Loucy (cell line): Measurements from ENCODE around the gene ADCY4.

ENCODE experiments used
- CTCF ChIP-seq: fragments of 200-600 bp; sonication (generic); conservative IDR thresholded peaks from 2 replicates; pipeline ENCODE4 v1.5.1; 2014; ENCODE audit warnings: mild to moderate bottlenecking, antibody characterized with exemption, low read length
- EZH2phosphoT487 ChIP-seq: fragments of 200-600 bp; IDR thresholded peaks from 2 replicates; pipeline ENCODE4 v1.6.1; 2018; ENCODE audit warnings: antibody characterized with exemption, mild to moderate bottlenecking, moderate library complexity, borderline replicate concordance

DNA sequence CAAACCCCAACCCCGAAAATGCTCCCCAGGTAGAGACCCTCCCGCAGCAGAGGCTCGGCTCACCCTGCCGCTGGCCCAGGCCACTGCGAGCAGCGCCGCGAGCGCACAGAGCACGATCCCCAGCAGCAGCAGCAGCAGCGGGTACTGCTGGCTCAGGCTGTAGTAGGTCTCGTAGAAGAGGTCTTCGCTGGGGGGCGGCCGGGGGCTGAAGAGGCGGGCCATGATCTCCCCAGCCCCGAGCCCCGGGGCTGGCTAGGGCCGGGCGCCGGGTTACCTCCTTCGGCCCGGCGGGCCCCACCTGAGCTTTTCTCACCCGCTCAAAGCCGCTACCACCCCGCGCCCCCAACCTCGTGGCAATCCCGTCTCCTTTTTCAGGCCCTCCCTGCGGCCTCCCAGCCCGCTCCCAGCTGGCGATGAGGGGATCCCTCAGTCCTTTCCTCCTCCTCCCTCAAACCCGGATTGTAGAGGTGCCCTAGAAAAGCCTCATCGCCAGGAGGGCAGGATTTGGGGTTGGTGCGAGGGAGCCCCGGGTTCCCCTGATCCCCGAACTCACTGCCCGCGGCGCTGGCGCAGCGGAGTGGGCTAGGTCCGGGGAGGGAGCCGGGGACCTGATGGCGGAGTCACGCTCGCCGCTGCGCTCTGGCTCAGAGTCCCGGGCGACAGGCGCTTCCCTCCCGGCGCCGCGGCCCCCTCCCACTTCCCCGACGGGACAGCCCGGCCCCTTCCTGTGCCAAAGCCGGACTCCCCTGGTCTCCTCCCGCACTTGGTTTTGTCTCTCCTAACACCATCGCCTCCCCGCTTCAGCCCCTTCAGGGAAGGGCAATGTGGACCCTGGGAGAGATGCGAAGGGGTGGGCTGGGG, at the start of gene ADCY4:
- TF ChIP-seq CTCF (no peak), EZH2phosphoT487 (no peak)
